ENCODE data around the gene AGPAT1.

Gene AGPAT1

DNA sequence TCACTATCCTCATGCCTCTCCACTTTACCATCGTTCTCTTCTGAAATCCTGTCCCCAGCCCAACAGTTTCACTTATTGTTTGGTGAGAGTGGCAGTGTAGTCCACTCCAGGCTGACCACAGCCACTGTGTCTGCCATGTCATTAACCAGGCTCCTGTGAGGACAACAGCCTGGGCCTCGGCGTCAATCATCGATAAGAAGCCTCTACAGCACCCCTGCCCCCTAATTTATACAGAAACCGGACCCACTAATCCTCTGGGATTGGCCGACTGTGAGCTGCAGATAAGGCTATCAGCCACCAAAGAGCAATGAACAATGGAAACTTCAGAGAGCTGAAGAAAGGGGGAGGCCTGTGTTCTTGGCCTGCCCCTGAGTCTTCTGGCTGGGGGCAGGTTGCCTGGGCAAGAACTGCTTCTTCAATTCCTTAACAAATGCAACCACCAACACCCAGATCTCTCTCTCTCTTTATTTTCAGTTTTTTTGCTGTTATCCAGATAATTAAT, 8.1 kb downstream of the AGPAT1 start:
- DNase-seq = no peak

DNA sequence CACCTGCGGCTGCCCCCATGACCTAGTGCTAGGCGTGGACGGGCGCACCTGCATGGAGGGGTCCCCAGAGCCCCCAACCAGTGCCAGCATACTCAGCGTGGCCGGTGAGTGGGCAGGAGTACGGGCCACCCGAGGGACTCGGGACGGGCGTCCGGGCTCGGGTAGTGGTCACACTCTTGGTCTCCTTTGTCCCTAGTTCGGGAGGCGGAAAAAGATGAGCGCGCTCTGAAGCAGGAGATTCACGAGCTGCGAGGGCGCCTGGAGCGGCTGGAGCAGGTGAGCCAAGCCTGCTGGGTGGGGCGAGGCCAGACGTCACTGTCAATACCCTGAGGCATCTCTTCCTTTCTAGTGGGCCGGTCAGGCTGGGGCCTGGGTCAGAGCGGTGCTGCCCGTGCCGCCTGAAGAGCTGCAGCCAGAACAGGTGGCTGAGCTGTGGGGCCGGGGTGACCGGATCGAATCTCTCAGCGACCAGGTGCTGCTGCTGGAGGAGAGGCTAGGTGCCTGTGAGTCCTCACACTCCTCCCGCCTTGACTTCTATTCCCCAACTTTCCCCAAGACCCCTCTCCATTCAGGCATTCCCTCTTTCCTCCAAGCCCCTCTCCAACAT, 8.6 kb downstream of the AGPAT1 start:
- no peak for DNase-seq

DNA sequence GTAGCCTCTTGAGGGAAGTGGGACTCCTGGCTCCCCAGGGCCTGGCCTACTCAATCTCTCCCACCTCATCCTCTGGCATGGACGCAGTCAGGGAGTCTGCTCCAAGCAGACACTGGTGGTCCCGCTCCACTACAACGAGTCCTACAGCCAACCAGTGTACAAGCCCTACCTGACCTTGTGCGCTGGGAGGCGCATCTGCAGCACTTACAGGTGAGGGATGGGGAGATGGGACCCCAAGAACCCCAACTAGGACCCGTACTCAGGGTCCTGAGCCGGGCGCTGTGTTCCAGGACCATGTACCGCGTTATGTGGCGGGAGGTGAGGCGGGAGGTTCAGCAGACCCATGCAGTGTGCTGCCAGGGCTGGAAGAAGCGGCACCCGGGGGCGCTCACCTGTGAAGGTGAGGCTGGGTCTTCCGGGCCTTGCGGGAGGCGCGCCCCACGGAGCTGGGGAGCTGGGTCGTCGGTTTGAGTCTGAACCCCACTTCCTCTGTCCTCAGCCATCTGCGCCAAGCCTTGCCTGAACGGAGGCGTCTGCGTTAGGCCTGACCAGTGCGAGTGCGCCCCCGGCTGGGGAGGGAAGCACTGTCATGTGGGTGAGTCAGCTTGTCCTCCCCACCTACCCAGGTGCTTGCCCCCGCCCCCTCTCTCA, 9.3 kb downstream of the AGPAT1 start:
- DNase-seq = no peak

DNA sequence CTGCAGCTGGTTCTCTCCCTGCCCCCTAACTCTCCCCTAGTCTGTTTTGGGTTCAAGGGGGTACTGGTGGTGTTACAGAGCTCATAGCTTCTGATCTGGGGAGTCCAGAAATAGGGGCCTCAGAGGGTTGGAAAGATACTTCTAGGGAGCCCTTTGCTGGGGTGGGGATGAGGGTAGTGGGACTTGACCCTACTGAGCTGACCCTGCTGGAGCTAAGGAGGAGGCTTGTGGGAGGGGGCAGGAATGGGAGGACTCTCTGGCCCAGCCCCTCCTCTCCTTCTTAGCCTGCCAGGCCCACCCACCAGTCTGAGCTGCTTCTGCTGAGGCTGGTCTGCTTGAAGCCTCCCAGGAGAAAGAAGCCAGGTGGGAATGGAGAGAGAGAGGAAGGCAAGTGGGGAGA, 11.6 kb downstream of the AGPAT1 start, which contains the start of gene EGFL8:
Gene EGFL8 (plus strand): TSS at position 301 of the 400 bp plus-strand sequence. CDS start 1,571 bp downstream, outside the sequence.
- DNase-seq = no peak

DNA sequence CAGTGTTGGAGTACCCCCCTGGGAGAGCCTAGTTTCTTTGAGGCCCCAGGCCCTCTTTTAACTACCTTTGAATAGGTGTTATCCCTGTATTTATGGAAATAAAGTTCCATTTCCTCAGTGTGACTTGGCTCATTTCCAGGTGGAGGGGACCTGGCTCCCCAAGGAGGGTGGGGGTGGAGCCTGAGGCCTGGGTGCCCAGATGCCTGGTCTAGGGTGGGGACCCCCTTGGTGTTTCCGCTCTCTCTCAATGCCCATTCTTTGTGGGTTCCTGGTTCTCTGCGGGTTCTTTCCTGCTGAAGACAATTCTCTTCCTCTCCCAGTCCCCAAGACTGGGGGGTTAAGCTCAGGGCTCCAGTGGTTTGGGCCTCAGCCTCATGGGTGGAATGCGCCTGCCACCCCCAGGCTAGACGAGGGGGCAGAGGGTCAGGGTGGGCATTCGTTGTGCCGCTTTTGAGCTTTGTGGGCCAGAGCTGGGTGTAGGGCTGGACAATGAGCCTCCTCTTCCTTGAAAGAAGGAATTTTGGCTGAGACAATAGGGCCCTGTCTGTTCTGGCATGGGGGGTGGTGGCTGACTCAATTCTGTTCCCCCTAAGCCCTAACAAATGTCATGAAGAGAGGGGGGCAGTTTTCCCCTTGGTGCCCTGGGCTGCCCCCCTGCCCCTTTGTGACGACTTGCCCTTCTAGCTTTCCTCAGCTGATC, 12.2 kb downstream of the AGPAT1 start:
- no peak for DNase-seq

DNA sequence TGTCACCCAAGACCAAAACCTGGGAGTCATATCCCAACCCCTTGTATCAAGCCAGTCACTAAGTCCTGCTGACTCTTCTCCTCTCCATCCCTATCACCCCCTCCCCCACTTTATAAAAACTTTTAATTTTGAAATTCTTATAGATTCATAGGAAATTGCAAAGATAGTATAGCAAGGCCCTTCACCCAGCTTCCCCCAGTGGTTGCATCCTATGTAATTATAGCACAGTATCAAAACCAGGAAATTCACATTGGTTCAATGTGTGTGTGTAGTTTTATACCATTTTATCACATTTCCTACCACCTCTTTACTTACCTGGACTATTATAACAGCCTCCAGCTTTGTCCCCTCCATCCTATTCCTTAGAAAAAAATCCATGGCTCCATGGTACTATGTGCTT, 17.8 kb downstream of the AGPAT1 start:
- no peak for DNase-seq

DNA sequence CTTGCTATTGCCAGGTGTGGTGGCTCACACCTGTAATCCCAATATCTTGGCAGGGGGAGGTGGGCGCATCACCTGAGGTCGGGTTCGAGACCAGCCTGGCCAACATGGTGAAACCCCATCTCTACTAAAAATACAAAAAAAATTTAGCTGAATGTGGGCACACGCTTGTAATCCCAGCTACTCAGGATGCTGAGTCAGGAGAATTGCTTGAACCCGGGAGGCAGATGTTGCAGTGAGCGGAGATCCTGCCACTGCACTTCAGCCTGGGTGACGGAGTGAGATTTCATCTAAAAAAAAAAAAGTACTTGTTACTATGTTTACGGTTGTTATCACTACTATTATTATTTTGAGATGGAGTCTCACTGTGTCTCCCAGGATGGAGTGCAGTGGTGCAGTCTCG, 19.0 kb downstream of the AGPAT1 start:
- no peak for DNase-seq

DNA sequence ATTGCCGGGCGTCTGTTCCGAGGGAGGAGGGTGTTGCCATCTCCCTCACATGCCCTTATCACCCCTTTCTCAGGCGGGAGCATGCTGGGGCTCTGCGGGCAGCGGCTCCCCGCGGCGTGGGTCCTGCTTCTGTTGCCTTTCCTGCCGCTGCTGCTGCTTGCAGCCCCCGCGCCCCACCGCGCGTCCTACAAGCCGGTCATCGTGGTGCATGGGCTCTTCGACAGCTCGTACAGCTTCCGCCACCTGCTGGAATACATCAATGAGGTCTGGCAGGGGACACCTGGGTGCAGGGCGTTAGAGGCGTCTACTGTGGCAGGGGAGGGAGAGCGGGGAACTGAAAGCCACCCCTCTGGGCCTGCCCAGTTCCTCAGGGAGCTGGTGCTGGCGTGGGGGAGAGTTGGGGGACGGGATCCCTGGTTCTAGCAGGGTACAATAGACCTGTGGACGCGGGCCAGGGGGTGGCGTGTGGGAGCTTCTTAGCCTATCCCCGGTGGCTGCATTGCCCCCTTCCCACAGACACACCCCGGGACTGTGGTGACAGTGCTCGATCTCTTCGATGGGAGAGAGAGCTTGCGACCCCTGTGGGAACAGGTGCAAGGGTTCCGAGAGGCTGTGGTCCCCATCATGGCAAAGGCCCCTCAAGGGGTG, 21.2 kb downstream of the AGPAT1 start:
- DNase-seq = peak; percentile 26

DNA sequence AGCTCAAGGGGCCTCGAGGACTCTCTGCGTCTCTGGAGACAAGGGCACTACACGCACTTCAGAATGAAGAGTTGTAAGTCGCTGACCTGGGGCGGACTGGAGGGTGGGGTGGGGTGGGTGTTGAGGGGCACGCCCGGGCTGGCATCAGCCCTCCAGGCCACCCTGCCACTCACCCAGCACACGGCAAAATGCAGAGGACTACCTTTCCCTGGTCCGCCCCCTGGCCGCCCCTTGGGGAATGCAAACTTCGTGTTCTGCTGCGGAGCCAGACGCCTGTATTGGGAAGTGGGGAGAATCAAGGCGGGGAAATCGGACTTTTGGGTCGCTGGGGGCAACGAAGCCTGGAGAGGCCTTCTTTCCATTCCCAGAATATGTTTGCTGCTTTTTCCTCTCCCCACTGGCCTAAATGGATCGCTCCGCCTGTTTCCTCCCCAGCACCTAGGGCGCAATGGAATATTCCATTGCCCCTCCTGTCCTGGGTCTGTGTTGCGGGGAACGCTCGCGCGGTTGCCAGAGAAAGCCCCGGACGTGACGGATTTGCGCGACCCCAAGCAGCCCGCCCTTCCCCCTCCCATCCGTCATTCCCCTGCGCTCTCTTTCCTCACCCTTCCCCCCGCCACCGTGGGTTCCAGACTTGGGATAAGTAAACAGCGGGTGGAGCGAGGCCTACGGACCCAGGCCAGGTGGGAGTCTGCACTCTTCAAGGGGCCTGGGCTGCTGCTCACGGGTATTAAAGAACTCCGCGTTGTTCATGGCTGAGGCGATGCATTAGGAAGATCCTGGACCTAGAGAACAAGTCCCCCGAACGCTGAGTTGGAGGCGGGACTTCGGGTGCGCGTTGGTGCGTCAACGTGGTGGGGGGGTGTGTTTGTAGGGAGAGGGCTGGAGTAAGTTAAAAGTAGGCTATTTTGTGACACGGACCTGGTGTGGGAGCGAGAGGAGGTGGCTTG, 22.0 kb downstream of the AGPAT1 start, which contains the start of gene PPT2:
Gene PPT2 (plus strand): TSS at position 578 of the 950 bp plus-strand sequence. CDS start 454 bp downstream, outside the sequence.
- DNase-seq = no peak

DNA sequence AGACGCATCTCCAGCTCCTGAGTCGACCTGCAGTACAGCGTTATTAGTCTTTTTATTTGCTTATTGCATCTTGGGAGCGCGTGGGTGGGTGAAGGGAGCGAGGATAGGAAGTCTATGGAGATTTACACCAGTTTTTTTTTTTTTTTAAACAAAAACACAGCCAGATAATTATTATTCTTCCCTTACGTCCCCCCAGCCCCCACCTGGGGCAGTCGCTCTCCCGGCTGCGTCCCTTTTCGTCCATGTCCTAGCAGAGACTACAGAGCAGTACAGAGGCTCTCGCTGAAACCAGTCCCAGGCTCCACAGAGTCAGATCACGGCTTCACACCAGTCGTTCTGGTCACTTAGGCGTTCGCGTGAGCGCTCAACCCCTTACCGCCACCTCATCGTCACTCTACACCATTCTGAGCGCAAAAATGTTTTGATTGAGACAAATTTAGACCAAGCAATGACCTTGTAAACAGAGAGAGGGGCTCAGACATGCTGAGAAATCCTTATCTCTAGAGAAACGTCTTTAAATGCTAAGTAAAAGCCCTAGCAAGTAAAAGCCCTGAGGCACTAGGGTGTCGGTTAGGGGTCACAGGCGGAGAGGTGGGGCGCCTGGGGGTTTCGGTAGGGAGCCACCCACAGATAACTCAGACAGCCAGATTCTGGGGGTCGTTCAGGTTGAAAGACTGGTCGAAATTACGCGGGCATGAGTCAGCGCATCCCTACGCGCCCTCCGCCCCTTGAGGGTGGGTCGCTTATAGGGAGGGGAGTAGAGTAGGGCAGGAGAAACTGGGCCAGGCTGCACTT, 22.9 kb downstream of the AGPAT1 start:
- DNase-seq = no peak

DNA sequence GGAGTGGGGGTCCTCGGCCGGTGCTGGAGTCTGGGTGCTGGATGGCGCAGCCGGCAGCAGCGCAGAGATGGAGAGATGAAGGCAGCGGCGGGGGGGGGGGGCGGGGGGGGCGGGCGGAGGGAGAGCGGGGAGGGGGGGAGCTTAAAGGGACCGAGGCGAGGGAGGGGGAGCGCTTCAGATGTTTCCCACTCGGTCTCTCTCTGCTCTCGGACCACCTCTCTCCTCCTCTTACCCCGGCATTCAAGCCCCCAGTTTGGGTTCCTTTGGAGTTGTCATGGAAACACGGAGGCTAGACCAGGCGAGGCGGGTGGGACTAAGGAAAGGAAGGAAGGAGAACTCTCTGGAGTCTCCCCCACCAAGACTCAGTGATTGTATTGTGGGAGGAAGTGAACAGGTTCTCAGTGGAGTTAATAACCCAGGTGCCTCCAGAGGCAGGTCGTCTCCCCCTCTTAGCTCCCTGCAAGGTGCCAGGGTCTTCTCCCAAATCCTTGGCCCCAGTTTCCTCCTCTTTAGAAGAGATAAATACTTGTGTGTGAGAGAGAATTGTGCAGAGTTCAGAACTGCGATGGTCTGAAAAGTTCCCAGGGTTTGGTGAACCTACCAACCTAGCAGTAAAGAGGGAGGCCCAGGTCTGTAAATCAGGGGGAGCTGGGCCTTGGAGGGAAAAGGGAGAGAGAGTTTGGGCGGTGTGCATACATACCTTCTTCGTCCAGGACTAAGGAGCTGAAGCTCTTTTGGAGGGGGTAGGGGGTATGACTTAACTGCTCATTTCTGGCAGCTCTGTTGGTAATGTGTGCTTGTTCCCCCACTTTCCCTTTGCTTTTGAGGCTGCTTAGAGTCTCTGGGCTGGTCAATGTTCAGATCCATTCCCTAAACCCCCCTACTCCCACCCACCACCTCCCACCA, 23.8 kb downstream of the AGPAT1 start, which contains the start of gene PRRT1:
Gene PRRT1 (minus strand): TSS at position 77 of the 906 bp plus-strand sequence. CDS start 112 bp downstream, outside the sequence.
- DNase-seq = no peak

DNA sequence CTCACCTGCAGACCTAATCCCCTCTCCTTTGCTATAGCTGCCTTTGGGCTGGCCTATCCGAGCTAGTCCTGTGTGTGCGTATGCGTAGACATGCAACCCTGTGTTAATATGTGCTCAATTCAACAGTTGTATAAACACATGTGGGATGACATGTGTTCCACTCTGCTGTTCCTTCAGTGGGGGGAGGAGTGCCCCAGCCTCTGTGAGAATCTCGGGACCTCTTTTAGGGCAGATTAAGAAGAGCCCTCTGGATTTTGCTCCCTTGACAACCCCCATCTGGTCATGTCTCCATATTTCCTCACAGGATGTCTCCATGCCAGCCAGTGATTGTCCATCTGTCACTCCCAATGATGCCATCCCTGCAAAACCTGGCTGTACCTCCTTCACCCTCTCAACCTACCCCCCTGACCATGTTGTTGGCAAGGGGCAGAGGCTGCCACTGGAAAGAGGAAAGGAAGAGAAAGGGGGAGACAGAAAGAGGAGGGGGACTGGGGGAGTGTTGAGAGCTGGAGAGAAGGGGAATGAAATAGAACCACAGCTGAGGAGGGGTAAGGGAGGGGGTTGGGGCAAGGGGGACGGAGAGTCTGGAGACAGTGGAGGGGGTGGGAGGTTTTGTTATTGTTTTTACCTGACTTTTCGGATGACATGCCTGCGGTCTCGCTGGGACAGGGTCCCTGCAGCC, 24.6 kb downstream of the AGPAT1 start:
- DNase-seq = no peak

DNA sequence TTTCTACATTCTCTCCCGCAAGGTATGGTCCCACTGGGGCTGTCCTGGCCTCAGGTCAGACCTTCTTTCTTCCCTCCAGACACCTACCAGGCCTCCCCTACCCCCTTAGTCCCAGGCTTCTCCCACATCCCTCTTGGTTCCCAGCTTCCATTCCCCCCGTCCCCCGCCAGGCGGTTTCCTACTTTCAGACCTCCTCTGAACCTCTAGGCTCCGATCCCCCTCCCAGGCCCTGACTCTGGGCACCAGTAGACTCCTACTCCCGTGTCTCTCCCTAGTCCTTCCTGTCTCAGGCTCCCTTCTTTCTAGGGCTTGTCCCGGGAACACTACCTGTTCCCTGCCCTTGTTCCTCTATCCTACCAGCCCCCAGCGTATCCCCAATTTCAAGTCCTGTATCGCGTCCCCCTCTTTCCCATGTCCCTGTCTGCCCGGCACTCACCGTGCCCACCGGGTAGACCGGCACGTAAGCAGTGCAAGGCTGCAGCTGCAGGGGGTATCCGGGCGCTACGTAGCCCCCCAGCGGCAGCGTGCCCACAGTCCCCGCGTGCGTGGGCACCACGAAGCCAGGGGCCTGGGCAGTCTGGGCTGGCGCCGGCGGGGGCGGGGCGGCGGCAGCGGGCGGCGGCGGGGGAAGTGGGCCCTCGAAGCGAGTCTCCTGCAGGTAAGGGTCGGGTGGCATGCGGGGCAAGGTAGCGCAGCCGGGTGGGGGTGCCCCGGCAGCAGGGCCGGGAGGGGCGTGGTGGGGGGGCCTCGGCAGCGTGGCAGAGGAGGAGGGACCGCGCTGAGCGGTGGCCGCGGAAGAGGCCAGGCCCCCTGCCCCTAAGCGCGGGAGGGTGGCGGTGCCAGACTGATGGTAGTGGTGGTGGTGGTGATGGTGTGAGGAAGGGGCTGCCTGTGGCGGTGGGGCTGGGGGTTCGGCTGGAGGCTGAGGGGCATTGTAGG, 25.7 kb downstream of the AGPAT1 start:
- DNase-seq = no peak

DNA sequence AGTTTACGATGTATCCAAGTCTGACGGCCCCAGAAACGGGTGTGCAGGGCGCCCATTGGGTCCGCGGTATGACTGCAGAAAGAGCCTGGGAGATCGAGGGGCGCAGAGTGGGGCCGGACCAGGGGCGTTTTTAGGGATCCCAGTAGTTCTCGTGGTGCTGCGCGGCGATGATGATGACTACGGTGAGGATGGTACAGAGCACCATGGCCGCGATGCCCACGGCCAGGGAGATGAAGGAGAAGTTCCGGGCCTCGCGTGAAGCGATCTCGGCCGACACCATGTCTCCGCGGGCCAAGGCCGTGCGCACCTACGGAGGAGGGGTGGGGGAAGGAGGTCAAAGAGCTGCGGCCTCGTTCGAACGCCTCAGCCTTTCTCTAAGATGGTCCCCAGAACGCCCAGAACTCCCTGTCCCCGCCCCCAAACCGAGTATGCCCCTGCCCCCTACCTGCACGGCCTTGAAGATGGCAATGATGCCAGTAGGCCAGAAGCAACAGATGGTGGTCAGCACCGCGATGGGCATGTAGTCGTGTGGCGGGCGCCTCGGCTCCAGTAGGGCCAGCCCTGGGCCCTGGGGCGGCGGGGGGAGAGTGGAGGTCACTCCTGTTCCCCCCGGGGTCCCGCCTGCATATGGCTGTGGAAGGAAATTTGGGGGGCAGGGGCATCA, 26.7 kb downstream of the AGPAT1 start:
- DNase-seq = no peak

DNA sequence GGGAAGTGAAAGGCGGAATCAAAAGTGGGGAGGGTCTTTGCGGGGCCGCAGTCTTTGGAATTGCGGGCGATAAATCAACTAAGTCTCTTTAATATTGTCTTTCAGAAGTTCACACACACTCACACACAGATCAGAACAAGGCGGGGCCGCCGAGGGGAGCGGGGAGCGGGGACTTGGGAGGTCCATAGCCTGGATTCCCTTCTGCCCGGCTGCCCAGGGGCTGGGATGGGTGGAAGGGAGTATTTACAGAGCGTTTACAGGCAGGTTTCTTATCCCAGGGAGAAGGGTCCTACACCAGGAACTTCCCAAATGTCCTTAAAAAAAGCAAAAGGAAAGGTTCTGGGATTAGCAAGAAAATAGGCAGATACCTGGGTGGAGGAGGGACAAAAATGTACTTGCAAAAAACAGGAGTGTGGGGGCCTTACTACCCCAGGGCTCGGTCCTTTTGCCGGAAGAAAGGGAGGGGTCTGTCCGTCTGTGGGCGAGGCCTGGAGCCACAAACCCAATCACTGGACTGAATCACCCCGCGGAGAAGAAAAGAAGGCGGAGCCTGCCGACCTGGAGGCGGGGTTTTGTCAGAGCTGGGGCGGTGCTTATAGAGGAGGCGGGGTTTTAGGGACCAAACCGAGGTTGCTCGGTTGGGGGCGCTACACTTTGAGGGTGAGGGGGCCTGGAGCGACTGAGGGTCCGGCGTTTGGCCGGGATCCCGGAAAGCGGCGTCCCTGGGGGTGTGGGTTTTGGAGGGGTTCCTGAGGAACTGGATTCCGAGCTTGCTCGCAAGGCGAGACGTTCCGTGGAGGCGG, 27.4 kb downstream of the AGPAT1 start:
- no peak for DNase-seq

DNA sequence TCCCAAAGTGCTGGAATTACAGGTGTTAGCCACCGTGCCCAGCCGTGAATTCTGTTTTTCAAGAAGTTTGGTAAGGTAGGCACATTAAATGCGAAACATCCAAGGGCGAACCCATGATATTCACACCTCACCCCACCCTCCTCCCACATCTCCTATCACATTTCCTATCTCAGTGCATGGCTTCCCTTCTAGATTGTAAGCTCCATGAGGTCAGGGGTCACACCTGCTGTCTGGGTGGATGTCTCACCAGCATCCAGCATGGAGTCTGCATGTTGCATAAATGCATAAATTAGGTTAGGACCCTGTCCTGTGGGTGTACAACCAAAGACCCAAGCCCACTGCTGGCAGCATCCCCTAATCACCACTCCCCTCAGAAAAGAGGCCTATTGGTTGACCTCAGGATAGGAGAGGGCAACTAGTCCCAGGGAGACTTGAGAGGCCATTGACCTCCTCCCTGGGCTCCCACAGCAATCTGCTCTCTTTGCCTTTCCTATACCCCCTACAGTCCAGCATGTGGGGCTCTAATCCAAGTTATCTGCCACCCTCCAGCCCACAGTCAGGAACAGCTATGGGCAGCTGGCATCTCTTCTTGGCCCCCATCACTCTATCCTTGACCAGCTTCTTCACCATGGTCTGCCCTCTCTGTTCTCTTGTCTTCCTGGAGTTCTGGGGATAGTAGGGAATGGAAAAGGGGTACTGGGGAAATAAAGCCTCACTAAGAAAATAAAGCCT, 28.3 kb downstream of the AGPAT1 start:
- DNase-seq = no peak
